ENCODE measurements around the gene MAP3K5. TPM values are rescaled to one million over a fixed set of nuclear protein-coding genes. Genes with fewer than 3 reads are reported as not detected.

MAP3K5 gene
- total and polyA plus RNA-seq, 2 of the 8 experiments (the other 6 are each of a cell fraction or from before 2014, with no cell fraction given) = 0.63 to 2.6 TPM

- TF ChIP-seq ASH2L (IDR thresholded peaks at IDR 0.05; ENCODE audit: low read length) = no peak
- TF ChIP-seq RAD21 (IDR thresholded peaks at IDR 0.05 in 1 of 2, conservative IDR thresholded peaks at IDR 0.05 in 1 of 2; ENCODE audit: low read depth in 2 of 2, low read length in 2 of 2) = no peak
- TF ChIP-seq BRCA1 (IDR thresholded peaks at IDR 0.05; ENCODE audit: low read depth, low read length) = no peak
- TF ChIP-seq KDM1A (IDR thresholded peaks at IDR 0.05; ENCODE audit: borderline replicate concordance, low read length) = no peak
- no peak for TF ChIP-seq TAF7 (optimal IDR thresholded peaks at IDR 0.05; ENCODE audit: borderline replicate concordance, low read depth, low read length)
Measured at GRCh38 chr6:136745300-136745699, 47.0 kb downstream of the MAP3K5 start (continued).

Measured in H1 (cell line).